RKO (cell line): ENCODE measurements around the gene ETV7.
"Not testable (repeated sequence)": the region's sequence is repeated elsewhere in the genome, so short reads cannot be mapped to it uniquely, and the experiment has no call there.

Source experiments
- DNase-seq: peaks from one replicate; pipeline ENCODE4 v3.0.0-alpha.2; 2016; ENCODE audit warnings: low spot score

The ETV7 gene

GRCh38 chr6:36340306-36340617, 47.2 kb downstream of the ETV7 start:
- DNase-seq, result no peak

DNA sequence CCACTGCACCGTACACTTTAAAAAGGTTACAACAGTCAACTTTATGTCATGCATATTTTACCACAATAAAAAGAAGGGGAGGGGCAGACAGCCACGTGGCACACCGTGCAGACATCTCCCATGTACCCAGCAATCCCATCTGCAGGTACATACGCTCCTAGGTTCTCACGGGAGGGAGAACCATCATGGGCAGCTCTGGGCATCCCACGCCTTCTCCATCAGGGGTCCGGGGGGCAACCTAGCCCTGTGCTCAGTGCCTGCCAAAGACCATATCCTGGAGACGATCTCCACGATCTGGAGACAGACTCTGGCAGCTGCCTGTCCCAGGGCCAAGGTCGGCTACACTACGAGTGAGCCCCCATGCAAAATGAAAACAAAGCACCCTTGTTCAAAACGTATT, 48.3 kb downstream of the ETV7 start:
- DNase-seq, result no peak

- not testable (repeated sequence) for DNase-seq
These were observed 49.2 kb downstream of the ETV7 start for GRCh38 chr6:36338223-36338622.

- DNase-seq, result peak; percentile 12
These were observed 49.7 kb downstream of the ETV7 start for GRCh38 chr6:36337814-36338213.

GRCh38 chr6:36336779-36337241, 50.7 kb downstream of the ETV7 start, which contains the start of gene BNIP5:
TSS of gene BNIP5 (minus strand) at chr6:36336888. CDS start at chr6:36330690, 6,198 bp downstream.
- no peak for DNase-seq

GRCh38 chr6:36336208-36336710, 51.2 kb downstream of the ETV7 start:
- no peak for DNase-seq

DNA sequence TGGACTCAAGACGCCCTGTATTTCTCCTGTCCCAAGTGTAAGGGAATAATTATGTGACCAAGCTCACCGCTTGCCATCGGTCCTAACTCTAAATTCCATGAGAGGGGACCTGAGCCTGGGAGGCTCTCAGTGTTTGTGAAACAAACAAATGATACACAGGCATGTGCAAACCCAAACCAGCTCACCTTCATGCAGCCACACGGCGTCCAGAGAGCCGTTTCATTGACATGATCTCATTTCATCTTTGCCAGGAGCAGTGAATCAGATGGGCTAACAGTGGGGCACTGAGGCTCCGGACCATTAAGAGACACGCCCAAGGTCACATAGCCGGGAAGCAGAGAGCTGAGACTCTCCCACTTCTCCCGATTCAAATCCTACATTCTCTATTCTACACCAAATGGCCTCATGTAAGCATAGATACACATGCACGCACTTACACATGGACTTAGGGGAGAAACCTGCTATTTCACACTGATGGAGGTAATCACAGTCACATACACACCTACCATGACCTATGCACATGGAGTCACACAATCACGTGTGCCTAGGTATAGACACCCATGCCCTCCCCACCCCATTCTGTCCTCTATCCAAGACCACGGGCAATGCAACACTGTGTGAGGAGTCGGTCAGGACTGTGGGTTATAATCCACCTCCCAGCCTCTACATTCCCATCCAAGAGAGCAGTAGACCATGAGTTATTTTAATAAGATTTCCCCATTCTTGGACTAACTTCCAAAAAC, 51.8 kb downstream of the ETV7 start:
- no peak for DNase-seq

GRCh38 chr6:36334832-36335459, 52.5 kb downstream of the ETV7 start:
- no peak for DNase-seq

GRCh38 chr6:36333931-36334725, 53.3 kb downstream of the ETV7 start:
- DNase-seq, result no peak

DNA sequence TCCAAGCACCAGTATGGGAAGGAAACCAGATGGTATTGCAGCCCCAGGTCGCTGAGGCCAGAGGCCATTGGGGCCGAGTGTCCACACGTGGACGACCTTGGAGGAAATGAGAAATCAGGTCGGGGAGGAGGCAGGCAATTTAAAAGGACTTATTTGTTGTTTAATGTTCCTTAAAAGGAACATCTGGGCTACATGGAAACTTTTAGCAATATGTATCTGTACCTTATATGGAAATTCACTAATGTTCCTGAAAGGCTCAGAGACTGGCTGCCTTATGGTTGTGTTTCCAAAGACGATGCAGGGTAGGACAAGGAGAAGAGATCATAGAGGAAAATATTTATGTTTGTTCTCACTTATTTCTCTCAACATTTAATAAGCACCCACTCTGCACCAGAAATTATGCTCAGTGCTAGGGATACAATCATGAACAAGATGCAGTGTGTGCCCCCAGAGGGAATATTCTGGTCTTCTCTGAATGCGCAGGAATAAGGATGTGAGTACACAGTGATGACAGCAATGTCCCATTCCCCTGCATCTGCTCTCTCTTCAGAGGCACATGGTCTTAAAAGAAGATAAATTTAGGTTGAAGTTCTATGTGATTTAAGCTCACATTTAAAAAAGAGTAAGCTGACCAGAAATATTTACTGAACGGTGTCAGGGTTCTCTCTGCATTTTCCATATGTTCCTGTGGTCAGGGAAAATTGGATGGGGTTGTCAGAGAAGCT, 54.1 kb downstream of the ETV7 start:
- no peak for DNase-seq

DNA sequence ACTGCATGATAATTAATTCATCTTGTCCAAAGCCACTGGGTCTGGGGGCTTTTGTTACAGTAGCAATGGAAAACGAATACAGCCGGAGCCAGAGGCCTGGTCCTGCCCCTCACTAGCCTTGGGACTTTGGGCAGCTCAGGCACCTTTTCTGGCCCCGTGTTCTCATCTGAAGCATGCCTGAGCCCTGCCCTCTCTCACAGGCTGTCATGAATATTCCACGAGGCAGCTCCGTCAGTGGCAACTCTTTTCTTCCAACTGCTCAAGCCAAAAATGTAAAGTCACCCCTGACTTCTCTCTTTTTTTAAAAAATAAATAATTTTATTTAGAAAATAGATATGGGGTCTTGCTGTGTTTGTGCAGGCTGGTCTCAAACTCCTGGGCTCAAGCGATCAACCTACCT, 56.1 kb downstream of the ETV7 start:
- DNase-seq, result no peak

DNA sequence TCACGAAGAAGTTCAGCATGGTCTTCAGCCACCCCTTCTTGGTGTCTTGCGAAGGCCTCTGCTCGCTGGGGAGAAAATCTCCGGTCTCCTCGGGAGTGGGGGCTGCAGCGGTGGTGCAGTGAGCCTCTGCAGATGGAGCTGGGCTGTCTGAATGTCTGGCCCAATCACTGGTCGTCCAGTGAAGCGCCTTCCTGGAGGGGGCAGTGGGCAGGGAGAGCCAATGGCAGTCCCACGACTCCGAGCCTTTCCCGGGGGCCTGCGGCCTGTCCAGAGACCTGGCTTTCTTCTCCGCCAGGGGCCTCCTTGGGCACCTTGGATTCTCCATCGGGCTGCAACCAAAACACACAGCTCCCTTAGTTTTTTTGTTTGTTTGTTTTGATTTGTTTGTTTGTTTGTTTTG, 57.1 kb downstream of the ETV7 start:
- DNase-seq, result no peak

DNA sequence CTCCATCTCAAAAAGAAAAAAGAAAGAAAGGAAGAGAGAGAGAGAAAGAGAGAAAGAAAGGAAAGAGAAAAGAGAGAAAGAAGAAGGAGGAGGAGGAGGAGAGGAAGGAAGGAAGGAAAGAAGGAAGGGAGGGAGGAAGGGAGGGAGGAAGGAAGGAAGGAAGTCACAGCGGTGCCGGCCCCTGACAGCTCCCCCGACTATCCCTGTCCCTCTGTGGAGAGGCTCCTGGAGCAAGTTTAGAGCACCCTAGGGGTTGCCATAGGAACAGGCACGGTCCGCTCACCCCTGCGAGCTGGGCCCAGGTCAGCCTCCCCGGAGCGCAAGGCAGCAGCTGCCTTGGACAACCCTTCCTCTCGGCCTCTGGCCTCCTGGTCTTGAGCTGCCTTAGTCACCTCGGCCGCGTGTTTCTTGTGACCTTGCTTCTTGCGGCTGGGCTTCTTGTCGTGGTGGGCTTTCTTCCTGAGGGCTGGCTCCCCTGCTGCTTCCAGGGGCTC, 57.6 kb downstream of the ETV7 start:
- no peak for DNase-seq

GRCh38 chr6:36328600-36328999, 58.9 kb downstream of the ETV7 start:
- DNase-seq, result no peak

DNA sequence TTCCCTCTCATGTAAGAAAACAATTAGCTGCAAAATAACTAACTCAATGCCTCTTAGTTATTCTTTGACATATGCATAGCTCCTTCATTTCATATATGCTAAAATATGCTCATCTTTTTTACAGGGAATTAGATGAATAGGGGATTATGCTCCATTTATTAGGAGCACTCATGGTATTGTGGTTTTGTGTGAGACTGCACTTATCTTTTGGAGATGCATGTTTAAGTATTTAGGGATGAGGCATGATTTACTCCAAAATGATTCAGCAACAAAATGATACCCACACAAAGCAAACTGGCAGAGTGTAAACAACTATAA, 59.6 kb downstream of the ETV7 start:
- no peak for DNase-seq

DNA sequence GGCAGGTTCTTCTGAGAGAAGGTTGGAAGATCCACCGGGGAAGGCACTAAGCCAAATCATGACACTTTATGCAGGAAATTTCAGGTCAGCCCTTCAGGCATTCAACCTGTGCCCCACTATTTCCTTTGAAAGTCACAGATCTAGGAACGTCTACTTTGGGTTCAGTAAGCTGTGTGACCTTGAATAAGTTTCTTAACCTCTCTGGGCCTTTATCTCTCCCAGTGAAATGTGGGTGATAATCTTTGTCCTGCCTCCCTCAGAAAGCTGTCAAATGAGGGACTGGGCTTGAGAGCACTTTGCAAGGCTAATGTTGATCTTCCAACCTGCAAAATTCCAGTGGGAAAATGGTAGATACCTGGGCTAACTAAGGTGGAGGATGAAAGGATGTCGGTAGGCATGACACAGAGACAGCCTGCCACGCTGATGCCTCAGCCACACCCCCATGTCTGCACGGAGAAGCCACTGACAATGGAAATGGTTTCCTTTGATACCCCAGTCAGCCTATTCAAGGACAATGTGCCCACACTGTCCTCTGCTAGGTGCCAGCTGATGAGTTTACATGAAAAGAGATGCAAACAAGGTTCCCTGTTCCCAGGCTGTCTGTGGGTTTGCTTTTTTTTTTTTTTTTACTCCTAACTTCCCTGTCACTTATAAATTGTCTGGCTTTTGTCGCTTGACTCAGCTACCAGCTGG, 60.1 kb downstream of the ETV7 start:
- no peak for DNase-seq

DNA sequence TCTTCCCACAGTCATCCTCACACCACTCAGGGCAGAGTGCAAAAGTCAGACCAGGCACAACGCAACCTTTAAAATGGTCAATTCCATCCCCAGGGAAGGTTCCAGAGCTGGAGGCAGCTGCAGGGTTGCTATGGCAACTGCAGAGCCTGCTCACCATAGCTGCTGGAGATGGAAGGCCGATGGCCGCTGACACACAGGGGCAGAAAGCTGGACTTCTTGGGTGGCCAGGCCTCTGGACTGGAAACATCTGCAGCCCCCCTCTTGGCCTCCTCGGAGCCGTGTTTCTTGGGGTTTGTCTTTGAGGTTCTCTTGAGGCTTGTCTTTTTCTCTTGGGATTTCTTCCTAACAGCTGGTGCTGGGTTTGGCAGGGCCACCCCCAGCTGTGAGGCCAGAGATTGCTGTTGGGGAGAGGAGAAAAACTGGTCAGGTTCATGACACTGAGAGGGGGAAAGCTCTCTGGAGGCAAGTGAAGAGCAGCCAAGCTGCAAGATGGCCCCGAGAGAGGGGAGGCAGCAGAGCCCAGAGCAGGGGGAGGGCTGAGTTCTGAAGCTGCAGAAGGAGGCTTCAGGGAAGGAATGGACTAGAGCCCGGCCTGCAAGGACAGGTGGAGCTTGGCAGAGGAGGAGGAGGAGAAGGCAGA, 61.0 kb downstream of the ETV7 start:
- no peak for DNase-seq

DNA sequence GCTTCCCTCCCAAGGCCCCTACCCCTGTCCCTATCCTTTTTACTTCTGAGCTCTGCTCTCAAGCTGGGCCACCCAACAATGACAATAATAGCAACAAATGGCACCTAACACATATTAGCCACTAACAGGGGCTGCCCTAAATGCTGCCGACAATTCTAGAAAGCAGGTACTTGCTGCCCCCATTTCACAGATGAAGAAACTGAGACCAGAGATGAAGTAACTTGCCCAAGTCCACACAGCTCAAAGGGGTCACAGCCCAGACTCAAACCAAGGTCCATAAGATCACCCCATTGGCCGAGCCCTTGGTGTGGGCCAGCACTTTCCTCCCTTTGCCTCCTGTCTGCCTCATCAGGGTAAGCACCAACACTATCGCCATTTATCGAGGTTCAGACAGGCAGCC, 62.8 kb downstream of the ETV7 start:
- no peak for DNase-seq

DNA sequence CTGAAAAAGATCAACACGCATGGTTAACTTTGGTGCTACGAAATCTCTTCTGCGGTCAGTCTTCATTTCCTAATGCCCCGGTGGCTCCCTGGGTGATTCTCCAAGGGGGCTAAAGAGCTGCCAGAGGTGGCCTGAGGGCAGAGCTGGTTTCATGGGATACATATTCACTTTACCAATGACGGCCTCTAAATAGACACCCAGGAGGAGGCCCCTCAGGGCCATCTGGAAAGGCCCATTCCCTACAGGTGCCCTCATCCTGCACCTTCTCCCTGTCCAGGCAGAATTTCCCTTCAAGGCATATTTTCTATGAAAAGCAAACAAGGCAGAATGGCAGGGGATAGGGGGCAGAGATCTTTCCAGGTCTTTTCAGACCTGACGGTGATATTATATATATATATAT, 63.3 kb downstream of the ETV7 start:
- no peak for DNase-seq

GRCh38 chr6:36323062-36323461, 64.4 kb downstream of the ETV7 start:
- no peak for DNase-seq

GRCh38 chr6:36322591-36322990, 64.9 kb downstream of the ETV7 start:
- no peak for DNase-seq
